ENCODE results near the gene AP4E1.
"Not testable (repeated sequence)": the region's sequence is repeated elsewhere in the genome, so short reads cannot be mapped to it uniquely, and the experiment has no call there.

The AP4E1 gene

DNA sequence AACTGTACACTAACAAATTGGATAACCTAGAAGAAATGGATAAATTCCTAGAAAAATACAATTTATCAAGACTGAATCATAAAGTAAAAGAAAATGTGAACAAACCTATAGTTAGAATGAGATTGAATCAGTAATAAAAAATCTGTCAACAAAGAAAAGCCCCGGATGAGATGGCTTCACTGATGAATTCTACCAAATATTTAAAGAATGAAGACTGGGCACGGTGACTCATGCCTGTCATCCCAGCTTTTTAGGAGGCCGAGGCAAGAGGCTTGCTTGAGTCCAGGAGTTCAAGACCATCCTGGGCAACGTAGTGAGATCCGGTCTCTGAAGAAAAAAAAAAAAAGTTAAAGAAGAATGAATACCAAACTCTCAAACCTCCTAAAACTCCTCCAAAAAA is 17.7 kb upstream of the AP4E1 start:
- Histone ChIP-seq H3K27me3 (ENCODE audit: control insufficient read depth, insufficient read depth, low read length) (no peaks in the 10 kb centered on the region), H3K4me3 (ENCODE audit: low read depth, low read length) (no peak overlapping the region), H3K36me3 (ENCODE audit: control insufficient read depth, insufficient read depth, low read length) (no peaks in the 10 kb centered on the region), H3K9ac (ENCODE audit: low read depth, low read length) (no peak overlapping the region), H3K4me1 (ENCODE audit: control insufficient read depth, insufficient read depth, low read length) (no peaks in the 10 kb centered on the region), H3K9me3 (ENCODE audit: control insufficient read depth, insufficient read depth, low read length) (peaks cover 21% of the 10 kb centered on the region), H3K27ac (ENCODE audit: low read depth, low read length) (no peak overlapping the region)

DNA sequence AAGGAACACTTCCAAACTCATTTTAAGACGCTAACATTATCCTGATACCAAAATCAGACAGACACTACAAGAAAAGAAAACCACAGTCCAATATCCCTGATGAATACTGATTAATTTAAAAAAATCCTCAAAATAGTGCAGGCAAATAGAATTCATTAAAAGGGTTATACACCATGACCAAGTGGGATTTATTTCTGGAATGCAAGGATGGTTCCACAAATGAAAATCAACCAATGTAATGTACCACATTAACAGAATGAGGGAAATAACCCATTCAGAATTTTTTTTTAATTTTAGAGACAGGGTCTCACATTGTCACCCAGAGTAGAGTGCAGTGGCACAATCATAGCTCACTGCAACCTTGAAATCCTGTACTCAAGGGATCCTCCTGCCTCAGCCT is 17.3 kb upstream of the AP4E1 start:
- Histone ChIP-seq H3K9me3 (ENCODE audit: control insufficient read depth, insufficient read depth, low read length) (peaks cover 21% of the 10 kb centered on the region), H3K9ac (ENCODE audit: low read depth, low read length) (no peak overlapping the region), H3K4me1 (ENCODE audit: control insufficient read depth, insufficient read depth, low read length) (no peaks in the 10 kb centered on the region), H3K27ac (ENCODE audit: low read depth, low read length) (no peak overlapping the region), H3K36me3 (ENCODE audit: control insufficient read depth, insufficient read depth, low read length) (no peaks in the 10 kb centered on the region), H3K27me3 (ENCODE audit: control insufficient read depth, insufficient read depth, low read length) (no peaks in the 10 kb centered on the region), H3K4me3 (ENCODE audit: low read depth, low read length) (no peak overlapping the region)

DNA sequence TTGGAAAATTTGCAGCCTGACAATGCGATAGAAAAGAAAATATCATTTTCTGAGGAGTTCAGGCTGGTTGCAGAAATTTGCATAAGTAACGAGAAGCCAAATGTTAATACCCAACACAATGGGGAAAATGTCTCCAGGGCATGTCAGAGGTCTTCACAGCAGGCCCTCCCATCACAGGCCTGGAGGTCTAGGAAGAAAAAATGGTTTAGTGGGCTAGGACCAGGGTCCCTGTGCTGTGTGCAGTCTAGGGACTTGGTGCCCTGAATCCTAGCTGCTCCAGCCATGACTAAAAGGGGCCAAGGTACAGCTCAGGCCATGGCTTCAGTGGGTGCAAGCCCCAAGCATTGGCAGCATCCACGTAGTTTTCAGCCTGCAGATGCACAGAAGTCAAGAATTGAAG is 14.5 kb upstream of the AP4E1 start:
- Histone ChIP-seq H3K4me3 (ENCODE audit: low read depth, low read length) (no peak overlapping the region), H3K27ac (ENCODE audit: low read depth, low read length) (no peak overlapping the region), H3K9ac (ENCODE audit: low read depth, low read length) (no peak overlapping the region), H3K27me3 (ENCODE audit: control insufficient read depth, insufficient read depth, low read length) (no peaks in the 10 kb centered on the region), H3K9me3 (ENCODE audit: control insufficient read depth, insufficient read depth, low read length) (peaks cover 21% of the 10 kb centered on the region), H3K4me1 (ENCODE audit: control insufficient read depth, insufficient read depth, low read length) (no peaks in the 10 kb centered on the region), H3K36me3 (ENCODE audit: control insufficient read depth, insufficient read depth, low read length) (no peaks in the 10 kb centered on the region)

DNA sequence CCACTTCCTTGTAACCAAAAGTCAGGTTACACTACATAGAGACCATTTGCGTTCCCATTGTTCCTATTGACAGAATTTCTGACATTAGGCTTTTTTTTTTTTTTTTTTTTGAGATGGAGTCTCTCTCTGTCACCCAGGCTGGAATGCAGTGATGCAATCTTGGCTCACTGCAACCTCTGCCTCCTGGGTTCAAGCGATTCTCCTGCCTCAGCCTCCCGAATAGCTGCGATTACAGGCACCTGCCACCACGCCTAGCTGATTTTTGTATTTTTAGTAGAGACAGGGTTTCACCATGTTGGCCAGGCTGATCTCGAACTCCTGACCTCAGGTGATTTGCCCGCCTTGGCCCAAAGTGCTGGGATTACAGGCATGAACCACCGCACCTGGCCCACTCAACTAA is 7.1 kb upstream of the AP4E1 start:
- H3K4me1 ChIP-seq (ENCODE audit: control insufficient read depth, insufficient read depth, low read length); H3K9ac ChIP-seq (ENCODE audit: low read depth, low read length); H3K27me3 ChIP-seq (ENCODE audit: control insufficient read depth, insufficient read depth, low read length); H3K27ac ChIP-seq (ENCODE audit: low read depth, low read length); H3K36me3 ChIP-seq (ENCODE audit: control insufficient read depth, insufficient read depth, low read length); H3K4me3 ChIP-seq (ENCODE audit: low read depth, low read length); H3K9me3 ChIP-seq (ENCODE audit: control insufficient read depth, insufficient read depth, low read length): not testable (repeated sequence)

DNA sequence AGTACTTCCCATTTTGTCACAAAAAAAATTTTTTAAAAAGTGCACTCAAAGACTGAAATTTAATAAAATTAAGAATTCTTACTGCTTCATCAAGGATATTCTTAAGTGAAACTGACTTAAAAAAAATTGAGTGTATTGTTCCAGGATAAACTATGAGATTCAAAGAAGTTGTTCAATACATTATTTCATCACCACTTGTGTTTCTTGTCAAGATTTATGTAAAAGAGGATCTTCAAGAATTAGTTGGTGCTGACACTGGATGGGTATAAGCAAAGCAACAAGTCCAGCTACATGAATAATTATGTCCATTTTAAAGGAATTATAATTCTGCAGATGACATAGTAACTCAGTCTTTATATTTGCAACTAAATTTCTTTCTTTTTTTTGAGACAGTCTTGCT is 4.3 kb upstream of the AP4E1 start:
- H3K4me1 ChIP-seq (ENCODE audit: control insufficient read depth, insufficient read depth, low read length): peaks cover 7% of the 10 kb centered on the region; the same call in 1 of the 2 replicates
- H3K27ac ChIP-seq (ENCODE audit: low read depth, low read length): no peak overlapping the region
- H3K9me3 ChIP-seq (ENCODE audit: control insufficient read depth, insufficient read depth, low read length): no peaks in the 10 kb centered on the region
- peaks cover 8% of the 10 kb centered on the region; the same call in 1 of the 2 replicates for H3K27me3 ChIP-seq (ENCODE audit: control insufficient read depth, insufficient read depth, low read length)
- H3K36me3 ChIP-seq (ENCODE audit: control insufficient read depth, insufficient read depth, low read length): no peaks in the 10 kb centered on the region
- H3K9ac ChIP-seq (ENCODE audit: low read depth, low read length): no peak overlapping the region
- H3K4me3 ChIP-seq (ENCODE audit: low read depth, low read length): no peak overlapping the region

DNA sequence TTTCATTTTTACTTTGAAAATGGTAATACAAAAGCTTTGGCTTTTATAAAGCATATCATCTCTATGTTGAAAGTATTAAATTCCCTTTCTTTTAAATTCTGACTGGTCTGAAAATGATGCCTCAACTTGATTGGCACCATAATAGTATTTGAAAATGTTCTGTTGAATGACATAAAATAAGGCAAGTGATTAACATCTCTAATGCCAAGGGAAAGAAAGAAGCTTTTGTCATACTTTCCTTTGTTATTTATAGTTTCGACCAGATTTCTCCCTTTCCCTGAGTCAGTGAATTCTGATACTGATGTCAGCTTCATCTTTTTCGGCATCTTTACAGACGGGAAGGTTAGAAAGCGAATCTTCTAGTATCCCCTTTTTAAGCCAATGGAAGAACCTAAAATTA is 3.4 kb upstream of the AP4E1 start:
- Histone ChIP-seq H3K27me3 (ENCODE audit: control insufficient read depth, insufficient read depth, low read length) (peaks cover 8% of the 10 kb centered on the region; the same call in 1 of the 2 replicates), H3K4me1 (ENCODE audit: control insufficient read depth, insufficient read depth, low read length) (peaks cover 7% of the 10 kb centered on the region; the same call in 1 of the 2 replicates), H3K27ac (ENCODE audit: low read depth, low read length) (no peak overlapping the region), H3K9me3 (ENCODE audit: control insufficient read depth, insufficient read depth, low read length) (no peaks in the 10 kb centered on the region), H3K4me3 (ENCODE audit: low read depth, low read length) (no peak overlapping the region), H3K36me3 (ENCODE audit: control insufficient read depth, insufficient read depth, low read length) (no peaks in the 10 kb centered on the region), H3K9ac (ENCODE audit: low read depth, low read length) (no peak overlapping the region)

DNA sequence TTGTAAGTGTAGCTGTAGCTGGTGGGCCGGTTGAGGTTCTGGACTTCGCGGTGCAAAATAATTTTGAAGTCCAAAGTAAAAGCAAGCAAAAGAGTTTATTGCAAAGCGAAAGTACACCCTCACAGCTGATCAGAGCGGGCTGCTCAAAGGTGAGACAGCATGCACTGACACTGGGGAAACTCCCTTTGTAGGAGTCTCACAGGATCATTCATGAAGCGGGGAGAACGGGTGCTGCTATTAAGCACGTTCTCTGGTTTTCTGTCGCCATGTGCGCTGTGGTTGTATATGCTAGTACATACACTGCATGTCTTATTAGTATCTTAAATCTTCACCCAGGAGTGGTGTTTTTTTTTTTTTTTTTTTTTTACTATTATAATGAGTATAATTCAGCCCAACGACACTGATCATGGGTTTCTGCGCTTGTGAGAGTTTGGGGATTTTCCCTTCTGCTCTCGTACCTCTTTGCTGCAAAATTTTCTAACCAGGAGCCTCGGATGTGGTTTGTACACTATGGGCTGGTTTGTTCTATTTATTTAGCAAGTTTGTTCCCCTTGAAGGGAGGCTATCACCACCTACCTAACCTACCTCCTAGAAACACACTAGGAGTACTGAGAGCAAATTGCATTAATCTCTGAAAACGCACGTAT is 1.4 kb upstream of the AP4E1 start:
- H3K27ac ChIP-seq (ENCODE audit: low read depth, low read length): no peak overlapping the region
- peaks cover 8% of the 10 kb centered on the region; the same call in 1 of the 2 replicates for H3K27me3 ChIP-seq (ENCODE audit: control insufficient read depth, insufficient read depth, low read length)
- peak overlapping the region; percentile 99 for H3K4me3 ChIP-seq (ENCODE audit: low read depth, low read length)

DNA sequence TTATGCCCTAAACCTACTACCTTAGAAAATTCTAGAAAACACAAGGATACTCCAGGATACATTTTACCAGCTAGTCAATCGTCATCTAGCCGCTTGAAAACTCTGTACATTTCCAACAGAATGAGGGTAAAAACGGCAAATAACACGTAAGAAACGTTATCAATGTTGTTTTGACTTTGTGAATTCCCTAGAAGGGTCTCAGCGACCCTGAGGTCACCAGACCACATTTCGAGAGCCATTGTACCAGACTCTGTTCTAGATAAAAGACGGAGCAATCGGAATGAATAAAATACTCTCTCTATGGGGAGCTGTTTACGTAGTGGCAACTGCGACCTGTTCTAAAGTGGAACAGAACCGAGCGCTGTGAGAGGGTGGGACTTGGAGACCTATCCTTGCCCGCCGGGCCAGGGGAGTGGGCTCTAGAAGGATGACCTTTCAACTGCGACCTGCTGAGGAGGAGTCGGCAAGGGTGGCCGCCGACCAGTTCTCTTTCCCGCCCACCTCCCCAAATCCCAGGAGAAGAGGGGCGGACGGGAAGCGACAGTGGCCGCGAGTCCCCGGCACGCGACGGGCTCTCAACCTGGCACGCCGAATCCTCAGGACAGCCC is 778 bp upstream of the AP4E1 start:
- H3K4me1 ChIP-seq (ENCODE audit: control insufficient read depth, insufficient read depth, low read length): peaks cover 7% of the 10 kb centered on the region; the same call in 1 of the 2 replicates
- peak overlapping the region; percentile 80 for H3K27ac ChIP-seq (ENCODE audit: low read depth, low read length)
- peak overlapping the region; percentile 99 for H3K4me3 ChIP-seq (ENCODE audit: low read depth, low read length)
- peak overlapping the region; percentile 95 for H3K9ac ChIP-seq (ENCODE audit: low read depth, low read length)
- H3K27me3 ChIP-seq (ENCODE audit: control insufficient read depth, insufficient read depth, low read length): peaks cover 8% of the 10 kb centered on the region; the same call in 1 of the 2 replicates
- H3K36me3 ChIP-seq (ENCODE audit: control insufficient read depth, insufficient read depth, low read length): peaks cover 8% of the 10 kb centered on the region
- no peaks in the 10 kb centered on the region for H3K9me3 ChIP-seq (ENCODE audit: control insufficient read depth, insufficient read depth, low read length)

More for the DNA sequence above, 1.4 kb upstream of the AP4E1 start:
- peaks cover 7% of the 10 kb centered on the region; the same call in 1 of the 2 replicates for H3K4me1 ChIP-seq (ENCODE audit: control insufficient read depth, insufficient read depth, low read length)
- no peaks in the 10 kb centered on the region for H3K9me3 ChIP-seq (ENCODE audit: control insufficient read depth, insufficient read depth, low read length)
- peaks cover 3% of the 10 kb centered on the region for H3K36me3 ChIP-seq (ENCODE audit: control insufficient read depth, insufficient read depth, low read length)
- peak overlapping the region; percentile 95 for H3K9ac ChIP-seq (ENCODE audit: low read depth, low read length)

DNA sequence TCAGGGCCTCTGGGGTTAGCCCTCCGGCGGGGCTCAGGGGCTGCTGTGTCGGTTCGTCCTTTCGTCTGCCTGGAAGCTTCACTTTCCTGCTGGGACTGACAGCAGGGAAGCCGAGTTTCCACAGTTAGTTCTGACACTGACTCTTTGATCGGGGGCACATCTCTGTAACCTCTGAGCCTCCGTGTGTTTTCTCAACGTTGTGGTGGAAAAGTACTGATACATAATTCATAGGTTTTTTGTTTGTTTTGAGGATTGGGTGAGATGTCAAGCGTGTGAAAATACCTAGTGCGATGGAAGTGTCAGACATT is 481 bp downstream of the AP4E1 start:
- H3K9ac ChIP-seq (ENCODE audit: low read depth, low read length): peak overlapping the region; percentile 73
- H3K27me3 ChIP-seq (ENCODE audit: control insufficient read depth, insufficient read depth, low read length): peaks cover 8% of the 10 kb centered on the region; the same call in 1 of the 2 replicates
- peaks cover 7% of the 10 kb centered on the region; the same call in 1 of the 2 replicates for H3K4me1 ChIP-seq (ENCODE audit: control insufficient read depth, insufficient read depth, low read length)
- no peaks in the 10 kb centered on the region for H3K9me3 ChIP-seq (ENCODE audit: control insufficient read depth, insufficient read depth, low read length)
- H3K27ac ChIP-seq (ENCODE audit: low read depth, low read length): peak overlapping the region; percentile 93
- peak overlapping the region; percentile 99 for H3K4me3 ChIP-seq (ENCODE audit: low read depth, low read length)
- peaks cover 15% of the 10 kb centered on the region for H3K36me3 ChIP-seq (ENCODE audit: control insufficient read depth, insufficient read depth, low read length)

DNA sequence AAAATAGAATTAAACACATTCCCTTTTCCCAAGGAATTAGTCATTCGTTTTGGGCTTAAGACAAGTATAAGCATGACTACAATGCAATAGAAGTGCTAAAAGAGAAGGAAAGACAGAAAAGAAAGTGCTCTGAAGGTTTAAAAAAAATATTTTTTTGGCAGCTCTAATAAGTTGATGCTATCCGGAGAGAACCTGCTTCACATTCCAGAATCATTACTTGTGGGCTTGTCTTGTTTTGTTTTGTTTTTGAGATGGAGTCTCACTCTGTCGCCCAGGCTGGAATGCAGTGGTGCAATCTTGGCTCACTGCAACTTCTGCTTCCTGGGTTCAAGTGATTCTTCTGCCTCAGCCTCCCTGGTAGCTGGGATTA is 1.9 kb downstream of the AP4E1 start:
- not testable (repeated sequence) for H3K9me3 ChIP-seq (ENCODE audit: control insufficient read depth, insufficient read depth, low read length); H3K4me3 ChIP-seq (ENCODE audit: low read depth, low read length); H3K27me3 ChIP-seq (ENCODE audit: control insufficient read depth, insufficient read depth, low read length); H3K9ac ChIP-seq (ENCODE audit: low read depth, low read length); H3K27ac ChIP-seq (ENCODE audit: low read depth, low read length); H3K4me1 ChIP-seq (ENCODE audit: control insufficient read depth, insufficient read depth, low read length)
- H3K36me3 ChIP-seq (ENCODE audit: control insufficient read depth, insufficient read depth, low read length): peaks cover 22% of the 10 kb centered on the region

DNA sequence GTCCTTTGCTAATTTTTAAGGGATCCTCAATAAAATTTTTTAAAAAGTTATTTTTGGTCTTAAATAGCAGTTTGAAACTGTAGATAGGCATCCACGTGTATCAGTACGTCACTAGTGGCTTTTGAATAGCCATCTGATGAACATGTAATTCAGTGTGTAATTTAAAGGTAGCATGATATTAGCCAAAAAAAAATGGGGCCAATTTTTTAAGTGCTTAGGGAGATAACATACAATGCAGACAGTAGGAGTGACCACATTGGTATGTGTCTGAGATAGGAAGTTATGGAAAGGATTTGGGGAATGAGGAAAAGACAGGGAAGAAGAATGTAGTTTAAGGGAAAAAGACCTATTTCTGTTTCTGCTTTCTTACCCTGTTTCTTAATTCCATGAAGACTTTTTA is 2.5 kb downstream of the AP4E1 start:
- peaks cover 27% of the 10 kb centered on the region for H3K36me3 ChIP-seq (ENCODE audit: control insufficient read depth, insufficient read depth, low read length)
- H3K27me3 ChIP-seq (ENCODE audit: control insufficient read depth, insufficient read depth, low read length): peaks cover 8% of the 10 kb centered on the region; the same call in 1 of the 2 replicates
- no peak overlapping the region for H3K27ac ChIP-seq (ENCODE audit: low read depth, low read length)
- H3K4me1 ChIP-seq (ENCODE audit: control insufficient read depth, insufficient read depth, low read length): peaks cover 7% of the 10 kb centered on the region; the same call in 1 of the 2 replicates
- no peak overlapping the region for H3K4me3 ChIP-seq (ENCODE audit: low read depth, low read length)
- H3K9me3 ChIP-seq (ENCODE audit: control insufficient read depth, insufficient read depth, low read length): no peaks in the 10 kb centered on the region
- H3K9ac ChIP-seq (ENCODE audit: low read depth, low read length): no peak overlapping the region
